Neuron (in vitro differentiated cells): ENCODE data around the gene MIOX.
"Not testable (repeated sequence)": the region's sequence is repeated elsewhere in the genome, so short reads cannot be mapped to it uniquely, and the experiment has no call there.

Experiments
- H2AFZ ChIP-seq: one replicate; pipeline ENCODE4 v1.6.1; 2013; ENCODE audit warnings: low read depth, mild to moderate bottlenecking, inconsistent platforms, low read length, moderate library complexity
- H3K27me3 ChIP-seq: one replicate; pipeline ENCODE4 v1.6.1; 2013; ENCODE audit warnings: low read length; ENCODE audit not compliant: insufficient read depth
- H3K36me3 ChIP-seq: one replicate; pipeline ENCODE4 v1.6.1; 2013; ENCODE audit warnings: low read length; ENCODE audit not compliant: insufficient read depth
- H3K4me1 ChIP-seq: one replicate; pipeline ENCODE4 v1.6.1; 2013; ENCODE audit warnings: low read length; ENCODE audit not compliant: insufficient read depth
- H3K4me3 ChIP-seq: 2 replicates; pipeline ENCODE4 v1.5.1; 2013; ENCODE audit warnings: mild to moderate bottlenecking, low read length, moderate library complexity
- H3K9me3 ChIP-seq: one replicate; pipeline ENCODE4 v1.6.1; 2013; ENCODE audit warnings: low read length

Gene MIOX

GRCh38 chr22:50531546-50531961 is 44.9 kb downstream of the MIOX start:
- Histone ChIP-seq H3K27me3 (peaks cover 7% of the 10 kb centered on the region), H3K36me3 (no peaks in the 10 kb centered on the region), H3K4me3 (peak overlapping the region; percentile 67), H3K4me1 (peaks cover 13% of the 10 kb centered on the region), H3K9me3 (peaks cover 15% of the 10 kb centered on the region), H2AFZ (peak overlapping the region; percentile 80)

- H2AFZ ChIP-seq: peak overlapping the region; percentile 80
- peaks cover 7% of the 10 kb centered on the region for H3K27me3 ChIP-seq
- H3K4me1 ChIP-seq: peaks cover 9% of the 10 kb centered on the region
- H3K36me3 ChIP-seq: no peaks in the 10 kb centered on the region
- peaks cover 15% of the 10 kb centered on the region for H3K9me3 ChIP-seq
- peak overlapping the region; percentile 67 for H3K4me3 ChIP-seq
Measured at GRCh38 chr22:50531962-50532674, 45.5 kb downstream of the MIOX start.

DNA sequence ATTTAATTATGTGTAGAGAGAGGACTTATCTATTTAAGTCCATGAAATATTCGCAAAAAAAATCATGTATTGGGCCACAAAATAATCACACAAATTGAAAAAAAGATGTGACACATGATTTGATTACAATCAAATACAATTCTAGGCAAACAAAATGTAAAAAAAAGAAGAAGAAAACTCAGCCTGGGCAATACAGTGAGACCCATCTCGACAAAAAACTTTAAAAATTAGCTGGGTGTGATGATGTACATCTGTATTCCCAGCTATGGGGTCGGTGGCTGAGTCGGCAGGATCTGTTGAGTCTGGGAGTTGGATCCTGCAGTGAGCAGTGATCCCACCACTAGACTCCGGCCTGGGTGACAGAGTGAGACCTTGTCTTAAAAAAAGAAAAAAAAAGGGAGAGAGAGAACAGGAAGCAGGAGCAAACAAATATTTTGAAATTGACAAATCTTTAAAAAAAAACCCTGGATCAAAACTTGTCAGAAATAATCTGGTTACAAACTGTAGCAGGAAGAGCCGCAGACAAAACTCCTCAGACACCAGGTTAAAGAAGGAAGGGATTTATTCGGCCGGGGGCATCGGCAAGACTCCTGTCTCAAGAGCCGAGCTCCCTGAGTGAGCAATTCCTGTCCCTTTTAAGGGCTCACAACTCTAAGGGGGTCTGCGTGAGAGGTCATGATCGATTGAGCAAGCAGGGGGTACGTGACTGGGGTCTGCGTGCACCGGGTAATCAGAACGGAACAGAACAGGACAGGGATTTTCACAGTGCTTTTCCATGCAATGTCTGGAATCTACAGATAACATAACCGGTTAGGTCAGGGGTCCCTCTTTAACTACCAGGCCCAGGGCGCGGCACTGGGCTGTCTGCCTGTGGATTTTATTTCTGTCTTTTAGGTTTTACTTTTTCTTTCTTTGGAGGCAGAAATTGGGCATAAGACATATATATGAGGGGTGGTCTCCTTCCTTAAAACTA is 46.5 kb downstream of the MIOX start:
- Histone ChIP-seq H3K4me3 (peak overlapping the region; percentile 67), H3K36me3 (no peaks in the 10 kb centered on the region), H3K4me1 (peaks cover 9% of the 10 kb centered on the region), H2AFZ (peak overlapping the region; percentile 80), H3K9me3 (peaks cover 15% of the 10 kb centered on the region), H3K27me3 (peaks cover 7% of the 10 kb centered on the region)

DNA sequence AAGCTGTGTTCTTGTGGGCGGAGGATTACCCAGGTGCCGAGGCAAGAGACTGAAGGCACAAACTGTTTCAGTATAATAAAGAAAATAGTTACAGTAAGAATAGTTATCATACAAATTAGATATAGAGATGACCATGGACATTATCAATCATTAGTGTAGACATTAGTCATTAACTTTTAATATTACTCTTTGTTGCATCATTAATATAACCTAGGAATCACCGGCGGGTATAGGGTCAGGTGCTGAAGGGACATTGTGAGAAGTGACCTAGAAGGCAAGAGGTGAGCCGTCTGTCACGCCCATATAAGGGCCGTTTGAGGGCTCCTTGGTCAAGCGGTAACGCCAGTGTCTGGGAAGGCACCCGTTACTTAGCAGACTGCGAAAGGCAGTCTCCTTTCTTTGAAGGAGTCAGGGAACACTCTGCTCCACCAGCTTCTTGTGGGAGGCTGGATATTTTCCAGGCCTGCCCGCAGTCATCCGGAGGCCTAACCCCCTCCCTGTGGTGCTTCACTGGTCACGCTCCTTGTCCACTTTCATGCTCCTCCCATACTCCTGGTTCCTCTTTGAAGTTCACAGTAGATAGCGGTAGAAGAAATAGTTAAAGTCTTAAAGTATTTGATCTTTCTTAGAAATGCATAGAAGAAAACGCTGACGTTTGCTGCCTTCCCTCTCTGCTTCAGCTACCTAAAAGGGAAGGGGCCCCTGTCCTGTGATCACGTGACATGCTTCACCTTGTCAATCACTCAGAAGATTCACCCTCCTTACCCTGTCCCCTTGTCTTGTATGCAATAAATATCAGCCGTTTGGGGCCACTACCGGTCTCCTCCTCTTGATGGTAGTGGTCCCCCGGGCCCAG is 47.4 kb downstream of the MIOX start:
- H3K36me3 ChIP-seq, H2AFZ ChIP-seq, H3K27me3 ChIP-seq, H3K4me3 ChIP-seq, H3K4me1 ChIP-seq: not testable (repeated sequence)
- peaks cover 14% of the 10 kb centered on the region for H3K9me3 ChIP-seq

DNA sequence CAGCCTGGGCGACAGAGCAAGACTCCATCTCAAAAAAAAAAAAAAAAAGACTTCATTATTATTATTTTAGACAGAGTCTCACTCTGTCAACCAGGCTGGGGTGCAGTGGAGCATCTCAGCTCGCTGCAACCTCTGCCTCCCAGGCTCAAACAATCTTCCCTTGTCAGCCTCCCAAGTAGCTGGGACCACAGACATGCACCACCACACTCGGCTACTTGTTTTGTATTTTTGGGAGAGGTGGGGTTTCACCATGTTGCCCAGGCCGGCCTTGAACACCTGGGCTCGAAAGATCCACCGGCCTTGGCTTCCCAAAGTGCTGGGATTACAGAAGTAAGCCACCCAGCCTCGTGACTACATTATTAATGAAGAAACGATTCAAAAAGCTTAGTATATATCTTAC is 48.5 kb downstream of the MIOX start:
- Histone ChIP-seq H2AFZ (no peak overlapping the region), H3K4me3 (no peak overlapping the region), H3K9me3 (peaks cover 7% of the 10 kb centered on the region), H3K4me1 (peaks cover 9% of the 10 kb centered on the region), H3K27me3 (peaks cover 7% of the 10 kb centered on the region), H3K36me3 (no peaks in the 10 kb centered on the region)

- Histone ChIP-seq H3K4me3 (no peak overlapping the region), H3K4me1 (peaks cover 9% of the 10 kb centered on the region), H3K9me3 (no peaks in the 10 kb centered on the region), H3K27me3 (peaks cover 3% of the 10 kb centered on the region), H3K36me3 (no peaks in the 10 kb centered on the region), H2AFZ (no peak overlapping the region)
Measured at GRCh38 chr22:50536226-50536625, 49.6 kb downstream of the MIOX start.

- Histone ChIP-seq H3K36me3 (no peaks in the 10 kb centered on the region), H2AFZ (no peak overlapping the region), H3K4me1 (peaks cover 2% of the 10 kb centered on the region), H3K27me3 (no peaks in the 10 kb centered on the region), H3K9me3 (no peaks in the 10 kb centered on the region), H3K4me3 (no peak overlapping the region)
Measured at GRCh38 chr22:50537765-50538164, 51.1 kb downstream of the MIOX start.
